Globus pallidus (tissue), 1 donor: ENCODE data around the gene SLC38A7.

Source experiments
- DNase-seq: peaks from one replicate; pipeline ENCODE4 v3.0.0-alpha.2; 2015; ENCODE audit warnings: low spot score

The SLC38A7 gene

GRCh38 chr16:58636466-58636865 lies 48.1 kb downstream of the SLC38A7 start:
- DNase-seq, result no peak

- DNase-seq, result no peak
Measured at GRCh38 chr16:58635502-58635901, 49.1 kb downstream of the SLC38A7 start.

GRCh38 chr16:58634265-58634802 lies 50.2 kb downstream of the SLC38A7 start:
- DNase-seq, result no peak

GRCh38 chr16:58629733-58630640 lies 54.6 kb downstream of the SLC38A7 start, which contains the start of gene CNOT1:
CNOT1 (minus strand) TSS chr16:58629826; CDS start chr16:58599337, 30,489 bp downstream.
- peak; percentile 98 for DNase-seq

GRCh38 chr16:58628845-58629732 lies 55.5 kb downstream of the SLC38A7 start:
- DNase-seq, result peak; percentile 21

GRCh38 chr16:58624209-58624608 lies 60.4 kb downstream of the SLC38A7 start:
- no peak for DNase-seq

DNA sequence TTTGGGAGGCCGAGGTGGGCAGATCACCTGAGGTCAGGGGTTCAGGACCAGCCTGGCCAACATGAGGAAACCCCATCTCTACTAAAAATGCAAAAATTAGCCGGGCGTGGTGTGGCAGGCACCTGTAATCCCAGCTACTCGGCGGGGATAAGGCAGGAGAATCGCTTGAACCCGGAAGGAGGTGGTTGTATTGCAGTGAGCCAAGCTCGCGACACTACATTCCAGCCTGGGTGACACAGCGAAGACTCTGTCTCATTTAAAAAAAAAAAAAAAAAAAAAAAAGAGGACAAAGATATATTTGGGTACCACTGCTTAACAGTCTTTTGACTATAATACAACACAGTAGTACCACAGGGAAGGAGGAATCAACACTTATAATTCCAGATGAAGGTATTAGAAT lies 64.2 kb downstream of the SLC38A7 start:
- no peak for DNase-seq

DNA sequence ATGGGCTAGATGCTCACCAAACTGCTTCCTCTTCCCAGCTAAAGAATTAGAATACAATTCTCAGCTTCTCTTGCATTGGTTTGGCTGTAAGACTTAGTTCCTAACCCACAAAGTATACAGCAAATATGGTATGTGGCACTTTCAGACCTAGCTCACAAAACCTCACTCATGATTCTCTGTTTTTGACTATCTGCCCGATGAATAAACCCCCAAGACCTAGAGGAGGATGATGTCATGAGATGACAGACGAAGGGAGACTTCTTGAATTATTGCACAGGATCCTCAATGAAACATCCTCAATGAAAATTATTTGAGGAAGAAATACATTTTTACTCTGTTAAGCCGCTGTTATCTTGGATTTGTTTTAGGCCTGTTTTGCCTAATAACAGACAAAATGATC lies 69.3 kb downstream of the SLC38A7 start:
- DNase-seq, result no peak
